HFFc6 (cell line): ENCODE measurements around the gene MAU2. TPM values are rescaled to one million over a fixed set of nuclear protein-coding genes. Genes with fewer than 3 reads are reported as not detected.
"Not testable (repeated sequence)": the region's sequence is repeated elsewhere in the genome, so short reads cannot be mapped to it uniquely, and the experiment has no call there.

Experiments
- DNase-seq: peaks from one replicate; pipeline ENCODE4 v3.0.0-alpha.2; 2018
- H3K27ac Mint-ChIP-seq: 2 replicates; pipeline ENCODE4 v1.8.0; 2020; ENCODE audit warnings: mild to moderate bottlenecking, mixed read lengths
- H3K27me3 Mint-ChIP-seq: 2 replicates; pipeline ENCODE4 v1.8.0; 2021; ENCODE audit warnings: mild to moderate bottlenecking, moderate library complexity, mixed read lengths; ENCODE audit not compliant: insufficient read depth
- H3K36me3 Mint-ChIP-seq: 2 replicates; pipeline ENCODE4 v1.8.0; 2021; ENCODE audit warnings: low read depth, mixed read lengths
- H3K4me1 Mint-ChIP-seq: 2 replicates; pipeline ENCODE4 v1.8.0; 2020; ENCODE audit warnings: low read depth, mixed read lengths
- H3K4me3 Mint-ChIP-seq: 2 replicates; pipeline ENCODE4 v1.8.0; 2020; ENCODE audit warnings: mild to moderate bottlenecking, moderate library complexity, mixed read lengths
- H3K9me3 Mint-ChIP-seq: 2 replicates; pipeline ENCODE4 v1.8.0; 2020; ENCODE audit warnings: mild to moderate bottlenecking, mixed read lengths
- total RNA-seq, 6 experiments: library from RNA; stranded (reverse); fragmentation: NEBNext Ultra II Directional; extraction: Animal tissue kit (Norgen Biotek cat#: 25700); gene quantifications; 2 replicates in 1 of 6; 3 replicates in 5 of 6; pipeline ENCODE4 v1.2.3, GENCODE V29; 2021
- TF ChIP-seq, protein P1 (sequence below): fragments of 200-600 bp; sonication (generic); IDR thresholded peaks from 2 replicates; pipeline ENCODE4 v1.5.0; 2021; ENCODE audit warnings: antibody characterized with exemption, mild to moderate bottlenecking

Gene MAU2
- total RNA-seq, 6 experiments from 2014 or later, result 24.8 to 33.0 (median 29.4) TPM

DNA sequence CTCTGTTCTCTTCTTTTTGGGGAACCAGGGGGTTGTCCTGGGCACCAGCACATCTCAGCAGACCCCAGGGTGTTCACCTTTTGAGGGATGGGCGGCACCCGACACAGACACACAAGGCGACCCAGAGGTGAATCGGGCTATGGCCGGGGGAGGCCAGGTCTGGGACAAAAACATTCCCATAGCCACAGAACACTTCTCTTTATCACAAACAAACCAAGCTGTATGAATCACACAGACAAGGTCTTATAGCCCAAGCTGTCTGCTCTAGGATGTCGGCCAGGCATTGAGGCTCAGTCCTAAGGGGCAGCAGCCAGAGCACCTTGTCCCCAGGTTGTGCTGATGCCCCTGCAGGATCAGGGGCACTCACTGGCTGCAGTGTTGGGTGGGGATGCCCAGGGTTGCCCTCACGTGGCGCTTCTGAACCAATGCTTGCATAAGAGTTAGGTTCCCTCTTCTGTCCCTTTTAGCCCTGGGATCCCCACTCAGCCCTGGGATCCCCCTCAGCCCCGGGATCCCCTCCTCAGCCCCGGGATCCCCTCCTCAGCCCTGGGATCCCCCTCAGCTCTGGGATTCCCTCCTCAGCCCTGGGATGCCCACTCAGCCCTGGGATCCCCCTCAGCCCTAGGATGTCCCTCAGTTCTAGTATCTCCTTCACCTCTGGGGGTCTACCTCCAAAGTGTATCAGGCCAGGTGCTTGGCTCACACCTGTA is 26.9 kb downstream of the MAU2 start:
- Mint-ChIP-seq H3K4me3 (no peak overlapping the region), H3K27me3 (no peaks in the 10 kb centered on the region; the same call in 1 of the 2 replicates), H3K4me1 (no peaks in the 10 kb centered on the region), H3K9me3 (no peaks in the 10 kb centered on the region), H3K27ac (no peak overlapping the region), H3K36me3 (peaks cover 15% of the 10 kb centered on the region)
- TF ChIP-seq, protein P1, sequence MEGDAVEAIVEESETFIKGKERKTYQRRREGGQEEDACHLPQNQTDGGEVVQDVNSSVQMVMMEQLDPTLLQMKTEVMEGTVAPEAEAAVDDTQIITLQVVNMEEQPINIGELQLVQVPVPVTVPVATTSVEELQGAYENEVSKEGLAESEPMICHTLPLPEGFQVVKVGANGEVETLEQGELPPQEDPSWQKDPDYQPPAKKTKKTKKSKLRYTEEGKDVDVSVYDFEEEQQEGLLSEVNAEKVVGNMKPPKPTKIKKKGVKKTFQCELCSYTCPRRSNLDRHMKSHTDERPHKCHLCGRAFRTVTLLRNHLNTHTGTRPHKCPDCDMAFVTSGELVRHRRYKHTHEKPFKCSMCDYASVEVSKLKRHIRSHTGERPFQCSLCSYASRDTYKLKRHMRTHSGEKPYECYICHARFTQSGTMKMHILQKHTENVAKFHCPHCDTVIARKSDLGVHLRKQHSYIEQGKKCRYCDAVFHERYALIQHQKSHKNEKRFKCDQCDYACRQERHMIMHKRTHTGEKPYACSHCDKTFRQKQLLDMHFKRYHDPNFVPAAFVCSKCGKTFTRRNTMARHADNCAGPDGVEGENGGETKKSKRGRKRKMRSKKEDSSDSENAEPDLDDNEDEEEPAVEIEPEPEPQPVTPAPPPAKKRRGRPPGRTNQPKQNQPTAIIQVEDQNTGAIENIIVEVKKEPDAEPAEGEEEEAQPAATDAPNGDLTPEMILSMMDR, result no peak
- no peak for DNase-seq

DNA sequence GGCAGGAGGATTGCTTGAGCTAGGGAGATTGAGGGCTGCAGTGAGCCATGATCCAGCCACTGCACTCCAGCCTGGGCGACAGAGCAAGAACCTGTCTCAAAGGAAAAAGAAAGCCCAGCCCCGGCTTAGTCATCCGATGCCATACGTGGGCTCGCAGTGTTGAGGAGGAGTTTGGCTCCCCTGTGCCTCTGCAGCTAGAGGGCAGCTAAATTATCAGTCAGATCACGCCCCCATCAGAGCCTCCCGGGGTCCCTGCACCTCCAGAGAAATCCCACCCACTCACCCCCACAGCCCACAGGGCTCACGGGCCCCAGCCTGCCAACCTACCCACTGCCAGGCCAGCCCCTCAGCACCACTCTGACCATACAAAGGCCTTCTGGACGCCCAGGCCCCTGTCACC is 27.6 kb downstream of the MAU2 start:
- Mint-ChIP-seq H3K27ac (no peak overlapping the region), H3K36me3 (peaks cover 11% of the 10 kb centered on the region), H3K27me3 (no peaks in the 10 kb centered on the region; the same call in 1 of the 2 replicates), H3K9me3 (no peaks in the 10 kb centered on the region), H3K4me1 (no peaks in the 10 kb centered on the region), H3K4me3 (no peak overlapping the region)
- no peak for DNase-seq
- TF ChIP-seq, protein P1, result no peak

DNA sequence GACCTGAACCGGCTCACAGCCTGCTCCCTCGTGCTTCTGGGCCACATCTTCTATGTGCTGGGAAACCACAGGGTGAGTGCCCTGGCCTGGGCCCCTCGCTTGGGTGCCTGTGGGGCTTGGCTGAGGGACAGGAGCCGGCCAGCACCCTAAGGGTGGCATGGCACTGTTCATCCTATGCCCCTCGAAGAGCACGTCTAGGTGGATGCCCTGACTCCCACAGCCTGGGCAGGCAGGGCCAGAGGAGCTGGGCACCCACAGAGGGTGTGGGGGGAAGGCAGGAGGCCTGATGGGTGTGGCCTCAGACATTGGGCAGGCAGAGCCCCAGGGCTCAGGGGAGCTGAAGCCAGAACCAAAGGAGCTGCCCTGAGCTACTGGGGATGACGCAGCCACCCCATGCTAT is 28.7 kb downstream of the MAU2 start:
- no peaks in the 10 kb centered on the region; the same call in 1 of the 2 replicates for H3K27me3 Mint-ChIP-seq
- no peaks in the 10 kb centered on the region for H3K9me3 Mint-ChIP-seq
- H3K36me3 Mint-ChIP-seq, result peaks cover 11% of the 10 kb centered on the region
- no peak overlapping the region for H3K27ac Mint-ChIP-seq
- no peak for DNase-seq
- TF ChIP-seq, protein P1, result no peak
- no peak overlapping the region for H3K4me3 Mint-ChIP-seq
- no peaks in the 10 kb centered on the region for H3K4me1 Mint-ChIP-seq

DNA sequence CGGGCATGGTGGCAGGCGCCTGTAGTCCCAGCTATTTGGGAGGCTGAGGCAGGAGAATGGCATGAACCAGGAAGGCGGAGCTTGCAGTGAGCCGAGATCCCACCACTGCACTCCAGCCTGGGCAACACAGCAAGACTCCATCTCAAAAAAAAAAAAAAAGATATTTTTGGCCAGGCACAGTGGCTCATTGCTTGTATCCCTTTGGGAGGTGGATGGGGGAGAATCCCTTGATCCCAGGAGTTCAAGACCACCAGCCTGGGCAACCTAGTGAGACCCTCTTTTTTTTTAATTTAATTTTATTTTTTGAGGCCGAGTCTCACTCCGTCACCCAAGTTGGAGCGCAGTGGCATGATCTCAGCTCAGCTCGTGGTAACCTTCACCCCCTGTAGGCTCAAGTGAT is 30.1 kb downstream of the MAU2 start:
- H3K27ac Mint-ChIP-seq, H3K27me3 Mint-ChIP-seq, DNase-seq, H3K4me3 Mint-ChIP-seq, H3K9me3 Mint-ChIP-seq, H3K4me1 Mint-ChIP-seq: not testable (repeated sequence)
- peaks cover 11% of the 10 kb centered on the region for H3K36me3 Mint-ChIP-seq

DNA sequence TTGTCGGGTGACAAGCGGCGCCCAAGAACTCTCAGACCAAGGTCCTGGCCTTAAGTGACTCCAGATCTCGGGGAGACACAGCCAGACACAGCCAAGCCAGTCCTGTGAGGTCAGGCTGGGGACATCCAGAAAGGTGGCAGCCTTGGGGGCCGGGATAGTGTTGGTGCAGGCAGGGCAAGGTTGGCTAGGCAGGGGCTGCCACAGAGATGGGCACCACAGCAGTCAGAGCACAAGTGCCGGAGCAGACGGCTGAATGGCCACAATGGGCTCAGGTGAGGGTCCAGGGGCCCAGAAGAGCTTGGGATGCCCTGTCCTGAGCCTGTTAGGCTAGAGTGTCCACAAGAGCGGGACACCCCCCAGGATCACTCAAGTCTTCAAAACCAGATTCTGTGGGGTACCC is 32.2 kb downstream of the MAU2 start:
- TF ChIP-seq, protein P1, result no peak
- no peaks in the 10 kb centered on the region; the same call in 1 of the 2 replicates for H3K27me3 Mint-ChIP-seq
- no peak overlapping the region for H3K4me3 Mint-ChIP-seq
- H3K27ac Mint-ChIP-seq, result no peak overlapping the region
- peaks cover 5% of the 10 kb centered on the region for H3K36me3 Mint-ChIP-seq
- H3K4me1 Mint-ChIP-seq, result no peaks in the 10 kb centered on the region
- no peaks in the 10 kb centered on the region for H3K9me3 Mint-ChIP-seq
- DNase-seq, result no peak

DNA sequence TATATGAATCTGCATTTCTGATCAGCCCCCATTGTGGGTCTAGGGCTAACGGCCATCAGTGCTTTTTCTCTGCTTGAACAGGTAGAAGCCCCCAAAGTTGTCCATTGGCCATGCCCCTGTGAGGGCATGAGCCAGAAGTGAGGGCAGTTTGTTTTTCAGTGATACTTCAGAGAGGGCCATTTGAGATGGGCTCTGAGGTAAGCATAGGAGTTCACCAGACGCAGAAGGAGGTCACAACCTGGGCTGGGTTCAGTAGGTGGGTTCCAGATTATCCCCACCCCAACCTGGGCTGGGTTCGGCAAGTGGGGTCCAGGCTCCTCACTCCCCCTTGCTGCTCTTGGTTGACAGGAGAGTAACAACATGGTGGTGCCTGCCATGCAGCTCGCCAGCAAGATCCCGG is 33.4 kb downstream of the MAU2 start:
- no peak for DNase-seq
- Mint-ChIP-seq H3K36me3 (peaks cover 3% of the 10 kb centered on the region), H3K4me3 (no peak overlapping the region), H3K4me1 (no peaks in the 10 kb centered on the region), H3K27me3 (peaks cover 1% of the 10 kb centered on the region; the same call in 1 of the 2 replicates), H3K9me3 (no peaks in the 10 kb centered on the region), H3K27ac (no peak overlapping the region)
- TF ChIP-seq, protein P1, result no peak
